GM23248 (cell line): ENCODE data around the gene ZNF454. TPM values are rescaled to one million over a fixed set of nuclear protein-coding genes. Genes with fewer than 3 reads are reported as not detected.
A peak's percentile ranks its signal among the peaks of the same experiment; 100 is the strongest.

Experiments
- DNase-seq: peaks from one replicate; pipeline ENCODE4 v3.0.0-alpha.2; 2015
- H2AFZ ChIP-seq: fragments of 200-600 bp; sonication (generic); 2 replicates; pipeline ENCODE4 v1.6.1; 2016; ENCODE audit warnings: antibody characterized with exemption
- H3F3A ChIP-seq: fragments of 200-600 bp; sonication (generic); 2 replicates; pipeline ENCODE4 v1.6.1; 2016; ENCODE audit warnings: mild to moderate bottlenecking, antibody characterized with exemption, mixed run types; ENCODE audit not compliant: insufficient read depth
- H3K27ac ChIP-seq: fragments of 200-600 bp; sonication (generic); 2 replicates; pipeline ENCODE4 v1.5.1; 2016; ENCODE audit warnings: mild to moderate bottlenecking
- H3K27me3 ChIP-seq: fragments of 200-600 bp; sonication (generic); replicated peaks from 2 replicates; pipeline ENCODE4 v1.6.1; 2016; ENCODE audit warnings: mild to moderate bottlenecking; ENCODE audit not compliant: insufficient read depth
- H3K36me3 ChIP-seq: fragments of 200-600 bp; sonication (generic); 2 replicates; pipeline ENCODE4 v1.6.1; 2016; ENCODE audit warnings: low read depth, mild to moderate bottlenecking
- H3K4me1 ChIP-seq: fragments of 200-600 bp; sonication (generic); 2 replicates; pipeline ENCODE4 v1.6.1; 2016; ENCODE audit warnings: mild to moderate bottlenecking; ENCODE audit not compliant: insufficient read depth
- H3K4me2 ChIP-seq: fragments of 200-600 bp; sonication (generic); one replicate; pipeline ENCODE4 v1.6.1; 2016; ENCODE audit warnings: mild to moderate bottlenecking; ENCODE audit not compliant: unreplicated experiment
- H3K4me3 ChIP-seq: fragments of 200-600 bp; sonication (generic); 2 replicates; pipeline ENCODE4 v1.5.1; 2016; ENCODE audit warnings: mild to moderate bottlenecking
- H3K79me2 ChIP-seq: fragments of 200-600 bp; sonication (generic); 2 replicates; pipeline ENCODE4 v1.6.1; 2016; ENCODE audit warnings: mild to moderate bottlenecking; ENCODE audit not compliant: insufficient read depth
- H3K9ac ChIP-seq: fragments of 200-600 bp; sonication (generic); 2 replicates; pipeline ENCODE4 v1.6.1; 2016; ENCODE audit warnings: mild to moderate bottlenecking
- H3K9me2 ChIP-seq: fragments of 200-600 bp; sonication (generic); 2 replicates; pipeline ENCODE4 v1.6.1; 2016; ENCODE audit warnings: mixed run types, mild to moderate bottlenecking, moderate library complexity; ENCODE audit not compliant: insufficient read depth
- H3K9me3 ChIP-seq: fragments of 200-600 bp; sonication (generic); one replicate; pipeline ENCODE4 v1.6.1; 2017; ENCODE audit warnings: low read depth
- H4K20me1 ChIP-seq: fragments of 200-600 bp; sonication (generic); 2 replicates; pipeline ENCODE4 v1.6.0; 2016; ENCODE audit not compliant: insufficient read depth
- EZH2 ChIP-seq: fragments of 200-600 bp; sonication (generic); IDR thresholded peaks from 2 replicates; pipeline ENCODE4 v1.6.1; 2018; ENCODE audit warnings: antibody characterized with exemption, mild to moderate bottlenecking; ENCODE audit not compliant: insufficient read depth, poor library complexity, severe bottlenecking
- EZH2phosphoT487 ChIP-seq: fragments of 200-600 bp; sonication (generic); IDR thresholded peaks from 2 replicates; pipeline ENCODE4 v1.6.1; 2018; ENCODE audit warnings: antibody characterized with exemption, moderate library complexity, mild to moderate bottlenecking, low read depth; ENCODE audit not compliant: insufficient read depth
- WGBS, 2 experiments: methylation state at CpG; one replicate each; pipeline ENCODE4 v1.1.6; 2015 to 2017; ENCODE audit warnings: low lambda C conversion rate in 2 of 2, low coverage in 1 of 2; ENCODE audit errors: missing lambda C conversion rate in 2 of 2; 5-methylcytosine and 5-hydroxymethylcytosine counted together
- in situ Hi-C: fragments of 300-500 bp; cut with MboI; formaldehyde crosslinking; loops from 2 replicates; pipeline ENCODE4 v1.15.0; 2020
- polyA plus RNA-seq: library from polyadenylated mRNA; unstranded; fragments of >200 nt; fragmentation: Nextera tagmentation; extraction: Ambion mirVana; gene quantifications from 2 replicates; pipeline ENCODE4 v1.2.1, GENCODE V29; 2016
- total RNA-seq: library from RNA; depleted of rRNA; stranded (reverse); fragments of >200 nt; shearing (Covaris generic); gene quantifications from 2 replicates; pipeline ENCODE4 v1.2.3, GENCODE V29; 2014

Gene ZNF454
- total and polyA plus RNA-seq, 2 experiments from 2014 or later: 0.96 to 0.97 TPM

GRCh38 chr5:178995341-178995690, 54.3 kb downstream of the ZNF454 start:
- TF ChIP-seq EZH2: no peak
- TF ChIP-seq EZH2phosphoT487: no peak
- Histone ChIP-seq H3F3A (no peaks in the 10 kb centered on the region), H3K4me2 (no peak overlapping the region), H3K27ac (no peak overlapping the region), H3K9me2 (no peaks in the 10 kb centered on the region), H3K9me3 (no peaks in the 10 kb centered on the region), H3K4me1 (no peaks in the 10 kb centered on the region), H3K79me2 (no peaks in the 10 kb centered on the region), H2AFZ (no peak overlapping the region), H3K36me3 (no peaks in the 10 kb centered on the region), H3K27me3 (no peaks in the 10 kb centered on the region), H3K9ac (no peak overlapping the region), H4K20me1 (no peaks in the 10 kb centered on the region), H3K4me3 (no peak overlapping the region)
- peak; percentile 9 for DNase-seq
- 3 to 5% methylated on average over 6 of the region's 6 CpGs for WGBS, 2 experiments
- in situ Hi-C loops: no loop called here

- TF ChIP-seq EZH2phosphoT487 (no peak), EZH2 (no peak)
- WGBS, 2 experiments: 39 to 47% methylated on average over 11 of the region's 11 CpGs
- H3K9me3 ChIP-seq: no peaks in the 10 kb centered on the region
- H3K4me1 ChIP-seq: no peaks in the 10 kb centered on the region
- H4K20me1 ChIP-seq: no peaks in the 10 kb centered on the region
- H3K27me3 ChIP-seq: no peaks in the 10 kb centered on the region
- no peak overlapping the region for H3K4me2 ChIP-seq
- H2AFZ ChIP-seq: no peak overlapping the region
- no peak overlapping the region for H3K4me3 ChIP-seq
- H3K27ac ChIP-seq: no peak overlapping the region
- in situ Hi-C loops: no loop called here
- no peak overlapping the region for H3K9ac ChIP-seq
- H3K36me3 ChIP-seq: no peaks in the 10 kb centered on the region
- no peaks in the 10 kb centered on the region for H3K9me2 ChIP-seq
- no peaks in the 10 kb centered on the region for H3K79me2 ChIP-seq
- H3F3A ChIP-seq: no peaks in the 10 kb centered on the region
- DNase-seq: no peak
Measured at GRCh38 chr5:178996156-178996555, 55.2 kb downstream of the ZNF454 start.

GRCh38 chr5:178997191-178997590, 56.2 kb downstream of the ZNF454 start:
- Histone ChIP-seq H3K27me3 (no peaks in the 10 kb centered on the region), H3K4me3 (no peak overlapping the region), H3K9ac (no peak overlapping the region), H3K9me2 (no peaks in the 10 kb centered on the region), H3K4me1 (no peaks in the 10 kb centered on the region), H2AFZ (no peak overlapping the region), H3K36me3 (no peaks in the 10 kb centered on the region), H3F3A (no peaks in the 10 kb centered on the region), H3K4me2 (no peak overlapping the region), H3K9me3 (no peaks in the 10 kb centered on the region), H3K79me2 (no peaks in the 10 kb centered on the region), H3K27ac (no peak overlapping the region), H4K20me1 (no peaks in the 10 kb centered on the region)
- 27 to 32% methylated on average over 6 of the region's 6 CpGs for WGBS, 2 experiments
- in situ Hi-C loops: no loop called here
- DNase-seq: no peak
- TF ChIP-seq EZH2 (no peak), EZH2phosphoT487 (no peak)

- no peak for TF ChIP-seq EZH2
- TF ChIP-seq EZH2phosphoT487: no peak
- no peak overlapping the region for H3K9ac ChIP-seq
- no peak for DNase-seq
- H3K4me1 ChIP-seq: no peaks in the 10 kb centered on the region
- no peak overlapping the region for H3K4me2 ChIP-seq
- in situ Hi-C loops: no loop called here
- no peaks in the 10 kb centered on the region for H4K20me1 ChIP-seq
- H3K9me2 ChIP-seq: no peaks in the 10 kb centered on the region
- 65 to 72% methylated on average over 13 of the region's 13 CpGs for WGBS, 2 experiments
- no peaks in the 10 kb centered on the region for H3K79me2 ChIP-seq
- H3K4me3 ChIP-seq: no peak overlapping the region
- no peak overlapping the region for H2AFZ ChIP-seq
- H3K27me3 ChIP-seq: no peaks in the 10 kb centered on the region
- H3K9me3 ChIP-seq: no peaks in the 10 kb centered on the region
- no peaks in the 10 kb centered on the region for H3K36me3 ChIP-seq
- H3F3A ChIP-seq: no peaks in the 10 kb centered on the region
- H3K27ac ChIP-seq: no peak overlapping the region
Measured at GRCh38 chr5:178998441-178998840, 57.4 kb downstream of the ZNF454 start.

GRCh38 chr5:179006564-179006963, 65.6 kb downstream of the ZNF454 start:
- WGBS, 2 experiments: 61 to 66% methylated on average over 2 of the region's 2 CpGs
- no peaks in the 10 kb centered on the region for H3K9me3 ChIP-seq
- TF ChIP-seq EZH2: no peak
- no peak for TF ChIP-seq EZH2phosphoT487
- no peak overlapping the region for H3K27ac ChIP-seq
- no peaks in the 10 kb centered on the region for H3K79me2 ChIP-seq
- H2AFZ ChIP-seq: no peak overlapping the region
- H3K4me2 ChIP-seq: no peak overlapping the region
- no peaks in the 10 kb centered on the region for H3K9me2 ChIP-seq
- no peaks in the 10 kb centered on the region for H4K20me1 ChIP-seq
- no peak for DNase-seq
- no peaks in the 10 kb centered on the region for H3K27me3 ChIP-seq
- in situ Hi-C loops: no loop called here
- no peaks in the 10 kb centered on the region for H3K4me1 ChIP-seq
- no peaks in the 10 kb centered on the region for H3K36me3 ChIP-seq
- H3K4me3 ChIP-seq: no peak overlapping the region
- H3F3A ChIP-seq: no peaks in the 10 kb centered on the region
- H3K9ac ChIP-seq: no peak overlapping the region
